Keratinocyte (primary cell): Measurements from ENCODE around the gene TRAPPC2.

ENCODE experiments used
- CTCF ChIP-seq, 3 experiments: IDR thresholded peaks in 1 of 3; conservative IDR thresholded peaks in 1 of 3; optimal IDR thresholded peaks in 1 of 3; 2 replicates in 2 of 3; 3 replicates in 1 of 3; pipeline versions ENCODE3 to v1.5.1; 2011; ENCODE audit warnings: low read length in 3 of 3, mild to moderate bottlenecking in 3 of 3, moderate library complexity in 2 of 3, control low read depth in 1 of 3, inconsistent platforms in 1 of 3; ENCODE audit not compliant: insufficient read depth in 2 of 3; ENCODE audit errors: extremely low read depth in 1 of 3
- EZH2 ChIP-seq: IDR thresholded peaks from one replicate; pipeline ENCODE4 v1.6.1; 2012; ENCODE audit warnings: inconsistent platforms, mild to moderate bottlenecking, low read length, moderate library complexity

GRCh38 chrX:13768939-13769338 is 34.5 kb upstream of the TRAPPC2 start:
- no peak for TF ChIP-seq CTCF (optimal IDR thresholded peaks at IDR 0.05 in 1 of 3, IDR thresholded peaks at IDR 0.05 in 1 of 3, conservative IDR thresholded peaks at IDR 0.05 in 1 of 3; ENCODE audit: extremely low read depth in 1 of 3, insufficient read depth in 2 of 3, low read length in 3 of 3)
- TF ChIP-seq EZH2: no peak
